Suprapubic skin (tissue), 3 donors: Measurements from ENCODE around the gene SPOCK1.

Source experiments
- POLR2AphosphoS5 ChIP-seq, 3 donors: sonication (generic); formaldehyde crosslinking; IDR thresholded peaks; one replicate each; pipeline ENCODE4 v1.6.1; 2017; ENCODE audit warnings: antibody characterized with exemption in 3 of 3
- TF ChIP-seq, protein P1 (sequence below), 2 donors: fragments of 200-600 bp in 1 of 2; fragments of 450-650 bp in 1 of 2; sonication (generic) in 1 of 2; IDR thresholded peaks; one replicate each; pipeline ENCODE4 v1.5.1; 2016 to 2019; ENCODE audit warnings: antibody characterized with exemption in 2 of 2, mild to moderate bottlenecking in 1 of 2, moderate library complexity in 1 of 2

DNA sequence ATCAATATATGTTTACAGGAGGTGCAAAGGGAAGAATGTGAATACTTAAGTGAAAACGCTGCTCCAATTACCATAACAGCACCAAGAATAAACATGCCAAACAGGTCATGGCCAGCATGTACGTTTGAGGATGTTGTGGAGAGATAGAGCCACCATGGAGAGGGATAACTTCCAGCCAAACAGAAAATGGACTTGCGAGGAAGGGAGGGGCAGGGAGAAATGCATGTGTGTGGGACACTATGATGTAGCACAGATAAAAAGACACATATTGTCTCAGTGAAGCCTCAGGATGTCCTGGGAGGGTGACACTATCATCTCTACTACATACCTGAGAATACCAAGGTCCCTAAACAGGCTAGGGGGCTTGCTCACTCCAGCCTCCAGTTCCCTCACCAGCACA lies 488.9 kb downstream of the SPOCK1 start:
- TF ChIP-seq, protein P1, sequence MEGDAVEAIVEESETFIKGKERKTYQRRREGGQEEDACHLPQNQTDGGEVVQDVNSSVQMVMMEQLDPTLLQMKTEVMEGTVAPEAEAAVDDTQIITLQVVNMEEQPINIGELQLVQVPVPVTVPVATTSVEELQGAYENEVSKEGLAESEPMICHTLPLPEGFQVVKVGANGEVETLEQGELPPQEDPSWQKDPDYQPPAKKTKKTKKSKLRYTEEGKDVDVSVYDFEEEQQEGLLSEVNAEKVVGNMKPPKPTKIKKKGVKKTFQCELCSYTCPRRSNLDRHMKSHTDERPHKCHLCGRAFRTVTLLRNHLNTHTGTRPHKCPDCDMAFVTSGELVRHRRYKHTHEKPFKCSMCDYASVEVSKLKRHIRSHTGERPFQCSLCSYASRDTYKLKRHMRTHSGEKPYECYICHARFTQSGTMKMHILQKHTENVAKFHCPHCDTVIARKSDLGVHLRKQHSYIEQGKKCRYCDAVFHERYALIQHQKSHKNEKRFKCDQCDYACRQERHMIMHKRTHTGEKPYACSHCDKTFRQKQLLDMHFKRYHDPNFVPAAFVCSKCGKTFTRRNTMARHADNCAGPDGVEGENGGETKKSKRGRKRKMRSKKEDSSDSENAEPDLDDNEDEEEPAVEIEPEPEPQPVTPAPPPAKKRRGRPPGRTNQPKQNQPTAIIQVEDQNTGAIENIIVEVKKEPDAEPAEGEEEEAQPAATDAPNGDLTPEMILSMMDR (IDR thresholded peaks at IDR 0.05) = no peak
- no peak for TF ChIP-seq POLR2AphosphoS5 (IDR thresholded peaks at IDR 0.05)
